Kidney capillary endothelial cell (primary cell): ENCODE data around the gene DUSP1.

Experiments used
- DNase-seq: peaks from one replicate; pipeline ENCODE4 v3.0.0-alpha.2; 2018; ENCODE audit warnings: low spot score

DUSP1 gene

GRCh38 chr5:172777881-172778814 lies 7.2 kb upstream of the DUSP1 start:
- DNase-seq: peak; percentile 69

- no peak for DNase-seq
Measured at GRCh38 chr5:172776235-172776594, 5.2 kb upstream of the DUSP1 start.

DNA sequence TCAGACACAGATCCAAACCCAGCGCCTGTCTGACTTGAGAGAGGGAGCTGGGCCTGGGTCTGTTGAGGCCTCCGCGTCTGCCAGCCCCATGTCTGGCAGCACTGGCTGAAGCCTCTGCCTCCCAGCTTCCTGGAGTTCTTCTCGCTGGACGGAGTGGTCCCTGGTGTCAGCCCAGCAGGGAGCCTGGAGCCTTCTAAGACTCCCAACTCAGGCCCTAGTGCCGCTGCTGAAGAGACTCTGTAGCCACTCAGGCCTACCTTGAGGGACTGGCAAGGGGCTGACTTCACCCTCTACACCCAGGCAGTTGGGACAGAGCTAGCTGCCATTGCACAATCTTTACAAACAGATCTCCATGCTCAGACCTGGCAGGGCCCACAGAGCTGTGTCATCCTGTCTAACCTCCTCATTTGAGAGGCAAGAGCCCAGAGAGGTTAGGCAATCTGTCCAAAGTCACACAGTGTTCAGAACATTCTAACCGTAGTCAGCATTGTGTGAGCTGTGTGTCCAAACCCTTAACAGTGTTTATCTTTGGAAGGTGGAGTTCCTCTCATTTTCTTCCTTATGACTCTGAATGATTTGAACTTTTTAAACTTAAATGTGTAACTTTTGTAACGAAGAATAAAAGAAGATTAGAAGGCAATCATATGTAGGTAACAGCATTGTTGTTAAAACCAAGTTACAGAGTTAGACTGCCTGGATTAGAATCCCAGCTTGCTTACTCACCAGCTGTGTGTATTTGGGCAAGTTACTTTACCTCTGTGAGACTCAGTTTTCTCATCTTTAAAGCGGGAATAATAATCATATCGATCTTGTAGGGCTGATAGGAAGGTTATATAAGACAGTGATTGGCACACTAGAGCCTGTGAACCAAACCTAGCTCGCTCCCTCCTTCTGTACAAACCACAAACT lies 4.6 kb upstream of the DUSP1 start:
- no peak for DNase-seq

- no peak for DNase-seq
Measured at GRCh38 chr5:172774561-172775315, 3.7 kb upstream of the DUSP1 start.

DNA sequence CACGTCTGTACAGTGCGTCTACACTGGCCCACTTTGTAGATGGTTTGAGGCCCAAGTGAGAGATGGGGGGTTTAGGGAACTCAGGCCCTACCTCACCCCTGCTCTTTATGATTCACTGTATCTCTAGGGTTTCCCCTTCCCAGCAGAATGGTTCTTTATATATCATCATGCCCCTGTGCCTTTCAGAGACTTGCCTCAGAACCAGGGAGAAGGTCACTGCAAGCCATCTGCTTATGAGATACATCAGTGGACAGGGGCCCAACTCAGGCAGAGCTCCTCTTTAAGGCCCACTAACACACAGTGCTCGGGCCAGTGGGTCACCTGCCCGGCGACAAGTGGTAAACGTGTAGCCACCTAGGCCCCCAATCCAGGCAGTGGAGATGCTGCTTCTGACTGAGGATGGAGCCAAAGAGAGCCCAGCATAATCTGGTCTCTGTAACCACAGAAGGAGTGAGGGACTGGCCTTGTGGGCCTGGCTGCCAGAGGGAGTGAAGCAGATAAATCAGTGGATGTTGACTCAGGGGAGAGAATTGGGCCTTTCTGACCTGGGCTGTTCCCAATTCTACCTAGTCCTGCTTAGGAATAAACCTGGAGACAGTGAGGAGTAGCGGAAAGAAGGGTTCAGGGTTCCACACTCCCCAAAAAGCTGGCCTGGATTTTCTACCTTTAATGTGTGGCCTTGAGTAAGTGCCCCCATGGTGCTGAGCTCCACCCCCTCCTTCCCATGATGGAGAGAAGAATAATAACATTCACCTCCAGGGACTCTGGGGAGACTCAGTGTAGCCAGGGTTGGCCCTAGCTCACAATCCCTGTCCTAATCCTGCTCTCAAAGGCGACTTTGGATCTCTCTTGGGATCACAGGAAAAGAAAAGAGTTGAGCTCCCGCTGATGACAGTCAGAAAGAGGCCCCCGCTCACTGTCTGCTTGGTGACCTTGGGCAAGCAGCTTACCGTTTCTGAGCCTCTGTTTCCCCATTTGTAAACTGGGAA lies 2.8 kb upstream of the DUSP1 start:
- no peak for DNase-seq

DNA sequence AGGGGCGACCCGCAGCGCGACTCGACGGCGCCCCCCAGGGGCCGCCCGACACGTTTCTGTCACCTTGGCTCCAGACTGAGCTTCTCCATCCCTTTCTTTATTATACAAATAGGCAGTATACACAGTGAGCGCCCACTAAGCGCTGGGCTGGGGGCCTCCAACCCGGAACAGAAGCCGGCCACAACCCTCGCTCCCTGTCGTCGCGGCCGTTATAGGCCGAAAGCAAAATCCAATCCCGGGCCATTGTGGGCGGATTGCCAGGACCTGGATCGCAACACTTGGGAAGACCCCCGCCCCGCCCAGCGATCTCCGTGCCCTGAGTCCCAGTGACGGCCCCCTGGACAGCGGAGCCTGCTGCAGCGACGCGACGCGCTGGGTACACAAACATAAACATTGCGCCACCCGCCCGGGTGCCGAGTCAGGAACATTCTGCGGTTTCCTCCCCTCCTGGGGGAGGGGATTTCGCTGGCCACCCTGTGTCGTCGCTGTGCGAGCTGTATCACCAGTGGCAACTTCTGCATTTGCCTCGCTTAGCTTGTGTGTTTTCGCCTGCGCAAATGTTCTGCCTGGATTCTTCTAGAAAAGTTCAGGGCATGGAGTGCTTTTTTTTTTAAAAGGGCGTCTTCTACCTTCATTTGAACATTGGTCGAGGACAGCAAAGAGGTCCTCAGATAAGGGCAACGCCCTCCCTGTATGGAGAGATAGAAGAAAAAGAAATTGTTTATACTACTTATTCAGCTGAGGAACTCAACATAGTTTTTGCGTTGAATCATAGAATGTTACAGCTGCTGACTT lies 1.3 kb upstream of the DUSP1 start:
- DNase-seq: peak; percentile 69

GRCh38 chr5:172771439-172772111 lies 580 bp upstream of the DUSP1 start:
- peak; percentile 53 for DNase-seq

DNA sequence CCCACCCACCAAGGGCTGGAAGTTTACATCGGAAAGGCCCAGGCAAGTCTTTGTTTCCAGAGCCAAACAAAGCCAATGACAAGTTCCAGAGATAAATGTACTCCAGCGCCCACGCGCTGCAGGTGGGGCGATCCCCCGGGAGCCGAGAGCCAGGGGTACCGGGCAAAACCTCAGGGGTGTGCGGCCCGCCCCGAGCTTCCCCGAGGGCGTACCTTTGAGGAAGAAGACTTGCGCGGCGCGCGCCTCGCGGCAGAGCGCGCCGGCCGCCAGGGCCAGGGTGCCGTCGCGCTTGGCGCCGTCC lies 671 bp downstream of the DUSP1 start:
- DNase-seq: no peak

GRCh38 chr5:172769616-172770373 lies 1.2 kb downstream of the DUSP1 start:
- DNase-seq: peak; percentile 32

GRCh38 chr5:172769342-172769615 lies 1.7 kb downstream of the DUSP1 start:
- no peak for DNase-seq

DNA sequence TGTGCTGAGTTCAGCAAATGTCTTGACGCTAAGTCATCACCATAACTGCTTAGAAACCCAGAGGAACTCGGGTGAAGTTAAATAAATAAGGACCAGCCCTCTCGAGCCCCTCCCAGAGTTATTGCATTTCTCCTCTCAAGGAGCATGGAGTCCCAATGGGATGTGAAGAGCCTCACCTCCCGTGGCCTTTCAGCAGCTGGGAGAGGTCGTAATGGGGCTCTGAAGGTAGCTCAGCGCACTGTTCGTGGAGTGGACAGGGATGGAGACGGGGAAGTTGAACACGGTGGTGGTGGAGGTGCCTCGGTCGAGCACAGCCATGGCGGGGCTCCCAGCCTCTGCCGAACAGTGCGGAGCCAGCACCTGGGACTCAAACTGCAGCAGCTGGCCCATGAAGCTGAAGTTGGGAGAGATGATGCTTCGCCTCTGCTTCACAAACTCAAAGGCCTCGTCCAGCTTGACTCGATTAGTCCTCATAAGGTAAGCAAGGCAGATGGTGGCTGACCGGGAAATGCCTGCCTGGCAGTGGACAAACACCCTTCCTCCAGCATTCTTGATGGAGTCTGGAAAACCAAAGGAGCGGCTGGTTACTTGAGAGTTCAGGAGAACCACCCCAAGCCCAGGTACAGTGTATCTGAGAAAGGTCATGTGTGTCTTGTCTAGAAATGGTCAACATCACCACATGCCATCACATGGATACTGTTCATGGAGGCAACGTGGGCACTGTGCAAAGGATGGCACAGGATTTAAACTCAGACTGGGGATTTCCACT lies 2.2 kb downstream of the DUSP1 start:
- peak; percentile 30 for DNase-seq

DNA sequence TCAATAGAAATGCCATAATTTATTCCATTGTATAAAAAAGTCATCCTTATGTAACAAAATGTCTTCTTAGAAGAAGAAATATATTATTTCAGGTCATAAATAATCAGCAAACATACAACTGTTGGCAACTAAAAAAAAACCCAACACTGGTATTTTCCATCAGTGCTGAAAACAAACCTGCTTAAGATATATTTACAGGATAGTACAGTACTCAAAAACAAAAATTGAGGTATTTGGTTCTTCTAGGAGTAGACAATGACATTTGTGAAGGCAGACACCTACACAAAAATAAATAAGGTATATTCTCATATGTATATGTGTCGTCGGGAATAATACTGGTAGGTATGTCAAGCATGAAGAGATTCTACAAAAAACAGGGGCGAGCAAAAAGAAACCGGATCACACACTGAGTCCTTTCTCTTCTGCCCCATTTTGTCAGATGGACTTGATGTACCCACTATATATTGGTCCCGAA lies 2.9 kb downstream of the DUSP1 start:
- DNase-seq: no peak

- DNase-seq: peak; percentile 69
Measured at GRCh38 chr5:172766287-172767108, 4.5 kb downstream of the DUSP1 start.

DNA sequence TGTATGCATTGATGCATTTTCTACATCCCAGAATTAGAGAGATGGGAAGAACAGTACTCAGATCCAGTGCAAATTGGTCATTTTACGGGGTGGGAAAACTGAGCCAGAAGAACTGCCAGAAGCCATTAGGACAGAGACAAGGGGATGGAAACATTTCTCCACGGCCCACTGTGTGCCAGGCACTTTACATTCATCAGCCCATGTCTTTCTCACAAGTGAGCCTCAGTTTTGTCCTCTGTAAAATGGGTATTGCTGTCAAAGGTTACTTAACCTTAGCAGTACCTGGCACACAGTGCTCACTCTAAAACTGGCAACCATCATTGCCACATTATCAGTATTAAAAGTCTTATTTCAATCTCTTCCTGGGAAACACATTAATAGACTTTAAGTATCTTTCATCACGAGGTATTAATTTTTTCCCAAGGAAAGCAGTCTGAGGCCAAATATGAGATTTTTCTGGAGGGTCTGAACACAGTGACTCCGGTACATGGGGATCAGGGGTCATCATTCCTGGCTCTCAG lies 5.2 kb downstream of the DUSP1 start:
- peak; percentile 61 for DNase-seq

DNA sequence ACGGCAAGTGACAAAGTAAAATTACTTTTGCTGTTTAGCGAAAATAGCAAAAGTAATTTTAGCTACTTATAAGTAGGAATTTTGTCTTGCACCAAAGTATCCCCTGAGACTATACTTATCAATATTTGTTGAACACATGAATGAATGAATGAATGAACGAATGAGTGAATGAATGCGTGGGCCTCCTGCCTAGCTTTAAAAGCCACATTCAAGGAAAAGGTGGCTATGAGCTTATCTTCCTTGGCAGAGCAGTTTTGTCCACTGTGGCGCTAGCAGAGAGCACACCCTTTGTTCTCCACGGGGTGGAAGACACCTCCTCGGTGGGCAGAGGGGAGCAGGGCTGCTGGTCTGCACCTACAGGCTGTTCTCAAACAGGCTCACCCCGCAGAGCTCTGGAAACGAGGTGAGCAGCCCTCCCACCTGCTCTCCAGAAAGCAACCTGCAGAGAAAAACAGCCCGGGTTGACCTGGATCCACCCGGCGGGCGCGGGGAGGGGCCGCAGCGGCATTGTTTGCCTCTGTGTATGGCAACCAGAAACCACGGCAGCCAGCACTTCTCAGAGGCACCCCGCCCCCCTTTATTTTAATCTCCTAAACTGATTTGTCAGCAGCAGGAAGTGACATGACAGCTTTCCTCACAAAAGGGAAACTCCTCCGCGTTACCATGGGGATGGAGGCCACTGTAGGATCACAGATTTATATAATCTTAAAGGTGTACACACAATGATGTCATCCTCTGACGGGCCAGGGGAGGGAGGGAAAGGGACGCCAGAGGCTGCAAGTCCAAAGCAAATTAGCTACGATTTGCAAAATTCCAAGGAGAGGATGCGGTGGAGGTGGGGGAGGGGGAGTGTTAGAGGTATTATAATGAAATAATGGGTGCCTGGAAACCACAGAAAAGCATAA lies 5.9 kb downstream of the DUSP1 start:
- DNase-seq: peak; percentile 100

GRCh38 chr5:172763120-172763464 lies 7.9 kb downstream of the DUSP1 start:
- no peak for DNase-seq
